Measurements from ENCODE around the gene C9orf72. TPM values are rescaled to one million over a fixed set of nuclear protein-coding genes. Genes with fewer than 3 reads are reported as not detected.

The C9orf72 gene
- total RNA-seq, 1 experiment from 2014 or later = 8.0 TPM

DNA sequence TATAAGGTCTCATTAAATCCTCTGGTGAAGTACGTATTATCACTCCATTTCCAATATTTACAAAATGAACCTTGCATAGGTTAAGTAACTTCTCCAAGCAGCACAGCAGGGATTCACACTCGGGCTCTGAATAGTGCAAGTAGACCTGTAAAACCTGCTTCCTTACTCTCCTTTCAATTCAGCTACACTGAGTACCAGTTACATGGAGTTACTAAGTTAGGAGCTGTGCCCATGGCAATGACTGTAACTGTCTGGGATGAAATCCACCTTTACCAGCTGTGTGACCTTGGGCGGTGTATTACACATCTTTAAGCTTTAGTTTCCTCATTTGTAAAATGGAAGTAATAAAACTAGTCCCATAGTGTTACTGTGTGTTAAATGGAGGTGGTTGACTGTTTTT, 27.8 kb downstream of the C9orf72 start:
- H3K27ac Mint-ChIP-seq (ENCODE audit: unreplicated experiment) = no peak overlapping the region
- H3K9me3 Mint-ChIP-seq (ENCODE audit: low read depth, unreplicated experiment) = no peaks in the 10 kb centered on the region
- BruUV-seq (replicated peaks) = no TSS peak
- TF ChIP-seq, protein P1, sequence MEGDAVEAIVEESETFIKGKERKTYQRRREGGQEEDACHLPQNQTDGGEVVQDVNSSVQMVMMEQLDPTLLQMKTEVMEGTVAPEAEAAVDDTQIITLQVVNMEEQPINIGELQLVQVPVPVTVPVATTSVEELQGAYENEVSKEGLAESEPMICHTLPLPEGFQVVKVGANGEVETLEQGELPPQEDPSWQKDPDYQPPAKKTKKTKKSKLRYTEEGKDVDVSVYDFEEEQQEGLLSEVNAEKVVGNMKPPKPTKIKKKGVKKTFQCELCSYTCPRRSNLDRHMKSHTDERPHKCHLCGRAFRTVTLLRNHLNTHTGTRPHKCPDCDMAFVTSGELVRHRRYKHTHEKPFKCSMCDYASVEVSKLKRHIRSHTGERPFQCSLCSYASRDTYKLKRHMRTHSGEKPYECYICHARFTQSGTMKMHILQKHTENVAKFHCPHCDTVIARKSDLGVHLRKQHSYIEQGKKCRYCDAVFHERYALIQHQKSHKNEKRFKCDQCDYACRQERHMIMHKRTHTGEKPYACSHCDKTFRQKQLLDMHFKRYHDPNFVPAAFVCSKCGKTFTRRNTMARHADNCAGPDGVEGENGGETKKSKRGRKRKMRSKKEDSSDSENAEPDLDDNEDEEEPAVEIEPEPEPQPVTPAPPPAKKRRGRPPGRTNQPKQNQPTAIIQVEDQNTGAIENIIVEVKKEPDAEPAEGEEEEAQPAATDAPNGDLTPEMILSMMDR (IDR thresholded peaks at IDR 0.05; ENCODE audit: unreplicated experiment) = no peak
- H3K4me3 Mint-ChIP-seq (ENCODE audit: low read depth, unreplicated experiment) = no peak overlapping the region
- no peaks in the 10 kb centered on the region for H3K27me3 Mint-ChIP-seq (ENCODE audit: unreplicated experiment)
- CTCF ChIA-PET = interaction anchor here (1.0 kb wide), 1 partner anchor 212 kb away, joined by 3 read pairs; no protein-coding TSS in a partner anchor
- H3K4me1 Mint-ChIP-seq (ENCODE audit: low read depth, unreplicated experiment) = no peaks in the 10 kb centered on the region
- intact Hi-C loops (cut with micrococcal nuclease; ENCODE audit: unreplicated experiment) = loop anchor here (5.0 to 10.0 kb wide), 3 partner anchors 271 to 513 kb away; no protein-coding TSS in a partner anchor
- H3K36me3 Mint-ChIP-seq (ENCODE audit: insufficient read depth, unreplicated experiment) = no peaks in the 10 kb centered on the region
- DNase-seq = no peak

DNA sequence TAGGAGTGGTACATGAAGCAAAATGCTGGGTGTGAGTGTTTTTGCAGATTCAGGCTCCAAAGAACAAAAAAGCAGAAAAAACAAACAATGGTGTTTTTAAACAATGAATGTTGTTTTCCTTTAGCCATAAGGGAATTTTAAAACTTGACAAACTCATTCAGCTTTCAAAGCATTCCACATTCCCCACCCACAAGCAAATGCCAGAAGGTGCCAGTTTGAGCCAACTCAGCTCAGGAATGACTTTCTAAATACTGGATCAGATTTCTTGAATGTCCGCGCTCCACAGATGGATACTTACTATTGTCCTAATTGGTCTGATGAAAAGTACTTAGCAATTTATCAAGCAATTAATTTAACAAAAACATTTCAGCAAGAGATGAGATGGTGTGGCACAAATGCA, 30.8 kb downstream of the C9orf72 start:
- no peak for DNase-seq
- intact Hi-C loops (cut with micrococcal nuclease; ENCODE audit: unreplicated experiment) = loop anchor here (10.0 kb wide), 1 partner anchor 268 kb away; no protein-coding TSS in a partner anchor
- H3K27ac Mint-ChIP-seq (ENCODE audit: unreplicated experiment) = no peak overlapping the region
- no peaks in the 10 kb centered on the region for H3K9me3 Mint-ChIP-seq (ENCODE audit: low read depth, unreplicated experiment)
- no peaks in the 10 kb centered on the region for H3K36me3 Mint-ChIP-seq (ENCODE audit: insufficient read depth, unreplicated experiment)
- H3K4me3 Mint-ChIP-seq (ENCODE audit: low read depth, unreplicated experiment) = no peak overlapping the region
- H3K27me3 Mint-ChIP-seq (ENCODE audit: unreplicated experiment) = no peaks in the 10 kb centered on the region
- no TSS peak for BruUV-seq (replicated peaks)
- CTCF ChIA-PET = no interaction called here
- TF ChIP-seq, protein P1 (IDR thresholded peaks at IDR 0.05; ENCODE audit: unreplicated experiment) = no peak
- H3K4me1 Mint-ChIP-seq (ENCODE audit: low read depth, unreplicated experiment) = peaks cover 24% of the 10 kb centered on the region

DNA sequence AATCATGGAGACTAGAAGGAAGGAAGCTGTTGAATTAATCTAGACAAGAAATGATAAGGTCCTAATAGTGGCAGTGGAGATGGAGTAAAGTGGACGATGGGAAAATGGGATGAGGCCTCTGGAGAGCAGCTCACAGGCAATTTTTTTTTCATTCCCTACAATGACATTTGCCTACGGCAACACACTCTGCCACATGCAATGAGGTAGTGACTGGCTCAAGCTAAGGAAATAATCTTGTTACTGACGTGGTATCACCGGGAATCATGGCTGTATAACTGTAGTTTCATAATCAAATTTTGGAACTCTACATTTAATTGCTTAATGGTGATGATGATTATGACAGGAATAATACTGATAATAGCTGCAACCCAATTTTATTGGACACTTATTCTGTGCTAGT, 31.5 kb downstream of the C9orf72 start:
- Mint-ChIP-seq H3K27me3 (ENCODE audit: unreplicated experiment) (no peaks in the 10 kb centered on the region), H3K4me3 (ENCODE audit: low read depth, unreplicated experiment) (no peak overlapping the region), H3K36me3 (ENCODE audit: insufficient read depth, unreplicated experiment) (no peaks in the 10 kb centered on the region), H3K4me1 (ENCODE audit: low read depth, unreplicated experiment) (peaks cover 30% of the 10 kb centered on the region), H3K9me3 (ENCODE audit: low read depth, unreplicated experiment) (no peaks in the 10 kb centered on the region), H3K27ac (ENCODE audit: unreplicated experiment) (no peak overlapping the region)
- DNase-seq = no peak
- CTCF ChIA-PET = interaction anchor here (0.6 kb wide), 1 partner anchor 80 kb away, joined by 5 read pairs; no protein-coding TSS in a partner anchor
- TF ChIP-seq, protein P1 (IDR thresholded peaks at IDR 0.05; ENCODE audit: unreplicated experiment) = no peak
- BruUV-seq (replicated peaks) = no TSS peak
- intact Hi-C loops (cut with micrococcal nuclease; ENCODE audit: unreplicated experiment) = loop anchor here (10.0 kb wide), 1 partner anchor 267 kb away; no protein-coding TSS in a partner anchor

DNA sequence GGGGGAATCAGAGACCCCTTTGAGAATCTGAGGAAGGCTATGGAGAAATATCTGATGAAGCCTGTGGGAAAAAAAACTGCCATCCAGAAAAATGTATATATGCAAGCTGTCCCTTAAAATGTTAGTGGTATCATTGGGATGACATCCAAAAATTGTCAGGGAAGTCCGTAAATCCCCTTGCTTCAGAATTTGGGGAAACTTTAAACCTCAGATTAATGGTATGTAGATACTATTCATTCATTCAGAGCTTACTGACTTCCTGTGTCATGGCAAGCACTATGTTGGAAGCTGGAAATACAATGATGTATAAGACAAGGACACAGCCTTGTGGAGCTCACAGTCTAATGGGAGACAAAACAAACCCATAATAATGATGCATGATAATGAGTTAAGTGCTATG, 32.8 kb downstream of the C9orf72 start:
- Mint-ChIP-seq H3K27me3 (ENCODE audit: unreplicated experiment) (no peaks in the 10 kb centered on the region), H3K9me3 (ENCODE audit: low read depth, unreplicated experiment) (no peaks in the 10 kb centered on the region), H3K4me1 (ENCODE audit: low read depth, unreplicated experiment) (peaks cover 30% of the 10 kb centered on the region), H3K4me3 (ENCODE audit: low read depth, unreplicated experiment) (no peak overlapping the region), H3K27ac (ENCODE audit: unreplicated experiment) (no peak overlapping the region), H3K36me3 (ENCODE audit: insufficient read depth, unreplicated experiment) (no peaks in the 10 kb centered on the region)
- CTCF ChIA-PET = interaction anchor here (1.7 kb wide), 1 partner anchor 207 kb away, joined by 6 read pairs; no protein-coding TSS in a partner anchor
- DNase-seq = no peak
- intact Hi-C loops (cut with micrococcal nuclease; ENCODE audit: unreplicated experiment) = loop anchor here (10.0 kb wide), 1 partner anchor 266 kb away; no protein-coding TSS in a partner anchor
- TF ChIP-seq, protein P1 (IDR thresholded peaks at IDR 0.05; ENCODE audit: unreplicated experiment) = no peak
- no TSS peak for BruUV-seq (replicated peaks)
